HCT116 (cell line): ENCODE measurements around the gene PDSS2. TPM values are rescaled to one million over a fixed set of nuclear protein-coding genes. Genes with fewer than 3 reads are reported as not detected.

Experiments
- ATAC-seq: fragments of 200-7000 bp; cut with Tn5 transposase; 2 replicates; pipeline ENCODE4 v1.9.1; 2020; ENCODE audit warnings: mild to moderate bottlenecking, moderate library complexity
- BruUV-seq: library from RNA; stranded (reverse); fragments of 400-500 nt; replicated peaks from 2 replicates; lab custom pipeline; 2021; lab: Mats Ljungman, UMichigan
- CTCF ChIA-PET: fragments of 300-600 bp; sonication (Branson Sonifier 250); formaldehyde crosslinking; loops from one replicate; lab custom pipeline; 2021; ENCODE audit warnings: antibody characterized with exemption; lab: Charles Lee
- POLR2A ChIA-PET: fragments of 300-600, 350-600 bp; sonication (Branson Sonifier 250); formaldehyde crosslinking; loops from one replicate; lab custom pipeline; 2021; ENCODE audit warnings: antibody characterized with exemption; lab: Charles Lee
- RAD21 ChIA-PET, 2 experiments: fragments of 300-600 bp; sonication (Branson Sonifier 250); formaldehyde crosslinking; loops; one replicate each; lab custom pipeline; 2023; ENCODE audit warnings: low total read pairs in 2 of 2; ENCODE audit not compliant: uncharacterized antibody in 2 of 2, unreplicated experiment in 2 of 2, low non-redundant PET in 1 of 2; lab: Charles Lee
- DNase-seq: peaks from one replicate; pipeline ENCODE4 v3.0.0-alpha.2; 2010; ENCODE audit warnings: low read depth, low spot score
- H2AFZ ChIP-seq: fragments of 200-600 bp; shearing (Covaris generic), sonication (generic); 2 replicates; pipeline ENCODE4 v1.6.1; 2017; ENCODE audit warnings: low read depth, mixed run types, mixed read lengths, antibody characterized with exemption, low read length; ENCODE audit not compliant: poor library complexity, severe bottlenecking
- H3K27ac ChIP-seq: 2 replicates; pipeline ENCODE4 v1.5.1; 2012; ENCODE audit warnings: low read depth, low read length
- H3K27me3 ChIP-seq: fragments of 200-600 bp; sonication (generic); 2 replicates; pipeline ENCODE4 v1.6.1; 2016; ENCODE audit warnings: mixed run types, low read length, mixed read lengths; ENCODE audit not compliant: insufficient read depth
- H3K36me3 ChIP-seq, 2 experiments: fragments of 200-500 bp in 1 of 2; fragments of 200-600 bp in 1 of 2; sonication (Bioruptor generic) in 1 of 2; sonication (generic) in 1 of 2; 2 replicates each; pipeline versions ENCODE4 v1.5.1 to v1.6.1; 2014 to 2016; ENCODE audit warnings: low read length in 2 of 2, inconsistent platforms in 1 of 2, mixed read lengths in 1 of 2, mixed run types in 1 of 2; ENCODE audit not compliant: insufficient read depth in 2 of 2, control insufficient read depth in 1 of 2
- H3K4me1 ChIP-seq, 2 experiments: fragments of 200-600 bp in 1 of 2; sonication (generic) in 1 of 2; 2 replicates each; pipeline versions ENCODE4 v1.5.1 to v1.6.1; 2012 to 2017; ENCODE audit warnings: low read length in 2 of 2, inconsistent platforms in 1 of 2, mild to moderate bottlenecking in 1 of 2, mixed read lengths in 1 of 2, mixed run types in 1 of 2, moderate library complexity in 1 of 2; ENCODE audit not compliant: insufficient read depth in 2 of 2, control insufficient read depth in 1 of 2
- H3K4me2 ChIP-seq: fragments of 200-600 bp; sonication (generic); 2 replicates; pipeline ENCODE4 v1.6.1; 2017; ENCODE audit warnings: mixed run types, low read length, mixed read lengths
- H3K4me3 ChIP-seq, 2 experiments: fragments of 200-600 bp in 1 of 2; sonication (generic) in 1 of 2; replicated peaks in 1 of 2; 2 replicates each; pipeline ENCODE4 v1.5.1; 2011 to 2016; ENCODE audit warnings: low read length in 2 of 2, control low read depth in 1 of 2, low read depth in 1 of 2, mild to moderate bottlenecking in 1 of 2, mixed read lengths in 1 of 2, mixed run types in 1 of 2
- H3K79me2 ChIP-seq: fragments of 200-600 bp; sonication (generic); 2 replicates; pipeline ENCODE4 v1.6.1; 2017; ENCODE audit warnings: mild to moderate bottlenecking, mixed run types, low read length, moderate library complexity, mixed read lengths; ENCODE audit not compliant: insufficient read depth
- H3K9ac ChIP-seq: fragments of 200-600 bp; sonication (generic); 2 replicates; pipeline ENCODE4 v1.6.1; 2016; ENCODE audit warnings: low read length, mixed read lengths
- H3K9me2 ChIP-seq: fragments of 200-600 bp; sonication (generic), shearing (Covaris generic); 2 replicates; pipeline ENCODE4 v1.6.1; 2017; ENCODE audit warnings: mixed run types, mild to moderate bottlenecking, moderate library complexity; ENCODE audit not compliant: insufficient read depth
- H3K9me3 ChIP-seq, 2 experiments: fragments of 200-500 bp in 1 of 2; fragments of 200-600 bp in 1 of 2; sonication (Bioruptor generic) in 1 of 2; sonication (generic) in 1 of 2; 2 replicates each; pipeline ENCODE4 v1.6.1; 2014 to 2017; ENCODE audit warnings: low read length in 2 of 2, mixed read lengths in 2 of 2, inconsistent platforms in 1 of 2, low read depth in 1 of 2, mild to moderate bottlenecking in 1 of 2, mixed run types in 1 of 2, moderate library complexity in 1 of 2; ENCODE audit not compliant: control insufficient read depth in 1 of 2, insufficient read depth in 1 of 2
- H4K20me1 ChIP-seq: fragments of 200-600 bp; sonication (generic), shearing (Covaris generic); 2 replicates; pipeline ENCODE4 v1.6.1; 2017; ENCODE audit warnings: mixed run types, mild to moderate bottlenecking, moderate library complexity; ENCODE audit not compliant: insufficient read depth
- CBX3 ChIP-seq: IDR thresholded peaks from 2 replicates; pipeline ENCODE4 v1.6.1; 2012; ENCODE audit warnings: low read depth
- CEBPB ChIP-seq: IDR thresholded peaks from 2 replicates; pipeline ENCODE4 v1.6.1; 2012; ENCODE audit warnings: low read depth
- EZH2phosphoT487 ChIP-seq: fragments of 200-600 bp; IDR thresholded peaks from 2 replicates; pipeline ENCODE4 v1.6.1; 2018; ENCODE audit warnings: antibody characterized with exemption, borderline replicate concordance
- FOSL1 ChIP-seq: IDR thresholded peaks from 2 replicates; pipeline ENCODE4 v1.6.1; 2012; ENCODE audit warnings: low read depth
- SIN3A ChIP-seq: IDR thresholded peaks from 2 replicates; pipeline ENCODE4 v1.6.1; 2012; ENCODE audit warnings: low read depth
- SP1 ChIP-seq: IDR thresholded peaks from 2 replicates; pipeline ENCODE4 v1.6.1; 2012; ENCODE audit warnings: low read depth
- YY1 ChIP-seq: IDR thresholded peaks from 2 replicates; pipeline ENCODE4 v1.6.1; 2011; ENCODE audit warnings: low read length, low read depth, moderate library complexity, mild to moderate bottlenecking; ENCODE audit not compliant: insufficient replicate concordance; ENCODE audit errors: extremely low read depth
- ZNF274 ChIP-seq: fragments of 200-500 bp; sonication (Bioruptor generic); IDR thresholded peaks from 2 replicates; pipeline ENCODE4 v1.6.1; 2014; ENCODE audit warnings: mild to moderate bottlenecking, low read depth, low read length, inconsistent platforms
- intact Hi-C: fragments of 100-400 bp; cut with micrococcal nuclease; formaldehyde crosslinking; loops from 2 replicates; pipeline ENCODE4 v1.10.0; 2022
- total RNA-seq: library from RNA; stranded (reverse); gene quantifications from one replicate; pipeline ENCODE4 v1.2.1, GENCODE V29; 2021; ENCODE audit not compliant: unreplicated experiment
- TF ChIP-seq, protein P1 (sequence below): IDR thresholded peaks from 2 replicates; pipeline ENCODE4 v1.6.1; 2011; ENCODE audit warnings: mild to moderate bottlenecking, low read length, moderate library complexity; ENCODE audit not compliant: insufficient replicate concordance; ENCODE audit errors: extremely low read depth
- TF ChIP-seq, protein P2 (sequence below), 3 experiments: fragments of 200-600 bp in 1 of 3; sonication (generic) in 1 of 3; IDR thresholded peaks in 2 of 3; conservative IDR thresholded peaks in 1 of 3; 2 replicates each; pipeline ENCODE4 v1.5.1; 2012 to 2017; ENCODE audit warnings: low read depth in 2 of 3, low read length in 2 of 3, antibody characterized with exemption in 1 of 3, borderline replicate concordance in 1 of 3, control low read depth in 1 of 3, mild to moderate bottlenecking in 1 of 3, mixed read lengths in 1 of 3, mixed run types in 1 of 3, moderate library complexity in 1 of 3; ENCODE audit not compliant: insufficient read depth in 1 of 3

Gene PDSS2
- total RNA-seq, 1 experiment from 2014 or later = 12.2 TPM

DNA sequence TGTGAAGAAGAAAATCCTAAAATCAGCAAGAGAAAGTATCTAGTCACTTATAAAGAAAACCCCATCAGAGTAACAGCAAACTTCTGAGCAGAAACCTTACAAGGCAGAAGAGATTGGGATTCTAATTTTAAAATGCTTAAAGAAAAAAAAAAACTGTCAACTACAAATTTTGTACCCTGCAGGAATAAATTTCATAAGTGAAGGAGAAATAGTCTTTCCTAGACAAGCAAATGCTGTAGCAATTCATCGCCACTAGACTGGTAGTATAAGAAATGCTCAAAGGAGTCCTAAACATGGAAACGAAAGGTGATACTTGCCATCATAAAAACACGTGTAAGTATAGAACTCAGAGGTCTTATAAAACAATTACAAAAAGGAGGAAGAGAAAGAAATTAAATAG is 54.4 kb downstream of the PDSS2 start:
- H3K79me2 ChIP-seq = 0 out of 2 replicates have a peak, but pooled peaks cover 4% of the 10 kb centered on the region
- DNase-seq (no peak), ATAC-seq (no peak)
- peaks cover 0 to 4% of the 10 kb centered on the region in 2 experiments; a peak in 1 of 4 replicates for H3K9me3 ChIP-seq
- no peaks in the 10 kb centered on the region for H3K4me1 ChIP-seq
- no peaks in the 10 kb centered on the region for H3K27me3 ChIP-seq
- H3K4me2 ChIP-seq = no peak overlapping the region
- H3K27ac ChIP-seq = no peak overlapping the region
- H3K9ac ChIP-seq = no peak overlapping the region
- no peaks in the 10 kb centered on the region; the same call in 1 of the 2 replicates for H4K20me1 ChIP-seq
- no peak overlapping the region for H2AFZ ChIP-seq
- ChIA-PET RAD21 (no interaction called here), POLR2A (no interaction called here), CTCF (no interaction called here)
- H3K36me3 ChIP-seq = no peaks in the 10 kb centered on the region
- TF ChIP-seq, protein P1, sequence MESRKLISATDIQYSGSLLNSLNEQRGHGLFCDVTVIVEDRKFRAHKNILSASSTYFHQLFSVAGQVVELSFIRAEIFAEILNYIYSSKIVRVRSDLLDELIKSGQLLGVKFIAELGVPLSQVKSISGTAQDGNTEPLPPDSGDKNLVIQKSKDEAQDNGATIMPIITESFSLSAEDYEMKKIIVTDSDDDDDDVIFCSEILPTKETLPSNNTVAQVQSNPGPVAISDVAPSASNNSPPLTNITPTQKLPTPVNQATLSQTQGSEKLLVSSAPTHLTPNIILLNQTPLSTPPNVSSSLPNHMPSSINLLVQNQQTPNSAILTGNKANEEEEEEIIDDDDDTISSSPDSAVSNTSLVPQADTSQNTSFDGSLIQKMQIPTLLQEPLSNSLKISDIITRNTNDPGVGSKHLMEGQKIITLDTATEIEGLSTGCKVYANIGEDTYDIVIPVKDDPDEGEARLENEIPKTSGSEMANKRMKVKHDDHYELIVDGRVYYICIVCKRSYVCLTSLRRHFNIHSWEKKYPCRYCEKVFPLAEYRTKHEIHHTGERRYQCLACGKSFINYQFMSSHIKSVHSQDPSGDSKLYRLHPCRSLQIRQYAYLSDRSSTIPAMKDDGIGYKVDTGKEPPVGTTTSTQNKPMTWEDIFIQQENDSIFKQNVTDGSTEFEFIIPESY = no peak
- no peak for TF ChIP-seq CEBPB
- TF ChIP-seq EZH2phosphoT487 = no peak
- TF ChIP-seq YY1 = no peak
- TF ChIP-seq, protein P2, sequence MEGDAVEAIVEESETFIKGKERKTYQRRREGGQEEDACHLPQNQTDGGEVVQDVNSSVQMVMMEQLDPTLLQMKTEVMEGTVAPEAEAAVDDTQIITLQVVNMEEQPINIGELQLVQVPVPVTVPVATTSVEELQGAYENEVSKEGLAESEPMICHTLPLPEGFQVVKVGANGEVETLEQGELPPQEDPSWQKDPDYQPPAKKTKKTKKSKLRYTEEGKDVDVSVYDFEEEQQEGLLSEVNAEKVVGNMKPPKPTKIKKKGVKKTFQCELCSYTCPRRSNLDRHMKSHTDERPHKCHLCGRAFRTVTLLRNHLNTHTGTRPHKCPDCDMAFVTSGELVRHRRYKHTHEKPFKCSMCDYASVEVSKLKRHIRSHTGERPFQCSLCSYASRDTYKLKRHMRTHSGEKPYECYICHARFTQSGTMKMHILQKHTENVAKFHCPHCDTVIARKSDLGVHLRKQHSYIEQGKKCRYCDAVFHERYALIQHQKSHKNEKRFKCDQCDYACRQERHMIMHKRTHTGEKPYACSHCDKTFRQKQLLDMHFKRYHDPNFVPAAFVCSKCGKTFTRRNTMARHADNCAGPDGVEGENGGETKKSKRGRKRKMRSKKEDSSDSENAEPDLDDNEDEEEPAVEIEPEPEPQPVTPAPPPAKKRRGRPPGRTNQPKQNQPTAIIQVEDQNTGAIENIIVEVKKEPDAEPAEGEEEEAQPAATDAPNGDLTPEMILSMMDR (IDR thresholded peaks at IDR 0.05 in 2 of 3, conservative IDR thresholded peaks at IDR 0.05 in 1 of 3; ENCODE audit: borderline replicate concordance in 1 of 3, insufficient read depth in 1 of 3, low read depth in 2 of 3, low read length in 2 of 3) = no peak
- TF ChIP-seq SIN3A = no peak
- no peak for TF ChIP-seq SP1
- TF ChIP-seq FOSL1 = no peak
- no peak for TF ChIP-seq ZNF274
- TF ChIP-seq CBX3 = no peak
- BruUV-seq = no TSS peak
- H3K4me3 ChIP-seq = no peak overlapping the region
- intact Hi-C loops = no loop called here
- no peaks in the 10 kb centered on the region for H3K9me2 ChIP-seq
